ENCODE data around the gene BBLN.

The BBLN gene

GRCh38 chr9:128187361-128187760 lies 27.3 kb downstream of the BBLN start:
- no peak for TF ChIP-seq POLR2AphosphoS5 (IDR thresholded peaks at IDR 0.05; ENCODE audit: low read depth, low read length)
- no peak for TF ChIP-seq REST (IDR thresholded peaks at IDR 0.05; ENCODE audit: insufficient read depth in 1 of 2, low read depth in 2 of 2, low read length in 2 of 2)
- TF ChIP-seq TAF1 (IDR thresholded peaks at IDR 0.05; ENCODE audit: borderline replicate concordance, insufficient read depth, low read length) = no peak
- TF ChIP-seq FOXP2 (optimal IDR thresholded peaks at IDR 0.05; ENCODE audit: borderline replicate concordance, extremely low read depth, extremely low read length, insufficient read depth) = no peak
- TF ChIP-seq SIN3A (IDR thresholded peaks at IDR 0.05; ENCODE audit: borderline replicate concordance, insufficient read depth, low read length) = no peak

GRCh38 chr9:128188209-128188608 lies 28.1 kb downstream of the BBLN start:
- no peak for TF ChIP-seq SIN3A (IDR thresholded peaks at IDR 0.05; ENCODE audit: borderline replicate concordance, insufficient read depth, low read length)
- no peak for TF ChIP-seq FOXP2 (optimal IDR thresholded peaks at IDR 0.05; ENCODE audit: borderline replicate concordance, extremely low read depth, extremely low read length, insufficient read depth)
- no peak for TF ChIP-seq TAF1 (IDR thresholded peaks at IDR 0.05; ENCODE audit: borderline replicate concordance, insufficient read depth, low read length)
- no peak for TF ChIP-seq REST (IDR thresholded peaks at IDR 0.05; ENCODE audit: insufficient read depth in 1 of 2, low read depth in 2 of 2, low read length in 2 of 2)
- no peak for TF ChIP-seq POLR2AphosphoS5 (IDR thresholded peaks at IDR 0.05; ENCODE audit: low read depth, low read length)

- TF ChIP-seq POLR2AphosphoS5 (IDR thresholded peaks at IDR 0.05; ENCODE audit: low read depth, low read length) (no peak), SIN3A (IDR thresholded peaks at IDR 0.05; ENCODE audit: borderline replicate concordance, insufficient read depth, low read length) (no peak), REST (IDR thresholded peaks at IDR 0.05; ENCODE audit: insufficient read depth in 1 of 2, low read depth in 2 of 2, low read length in 2 of 2) (no peak), TAF1 (IDR thresholded peaks at IDR 0.05; ENCODE audit: borderline replicate concordance, insufficient read depth, low read length) (no peak), FOXP2 (optimal IDR thresholded peaks at IDR 0.05; ENCODE audit: borderline replicate concordance, extremely low read depth, extremely low read length, insufficient read depth) (no peak)
Measured at GRCh38 chr9:128190013-128190412, 29.9 kb downstream of the BBLN start.

GRCh38 chr9:128190516-128191405 lies 30.7 kb downstream of the BBLN start:
- TF ChIP-seq REST (IDR thresholded peaks at IDR 0.05; ENCODE audit: insufficient read depth in 1 of 2, low read depth in 2 of 2, low read length in 2 of 2) (no peak), TAF1 (IDR thresholded peaks at IDR 0.05; ENCODE audit: borderline replicate concordance, insufficient read depth, low read length) (no peak), POLR2AphosphoS5 (IDR thresholded peaks at IDR 0.05; ENCODE audit: low read depth, low read length) (no peak), FOXP2 (optimal IDR thresholded peaks at IDR 0.05; ENCODE audit: borderline replicate concordance, extremely low read depth, extremely low read length, insufficient read depth) (no peak), SIN3A (IDR thresholded peaks at IDR 0.05; ENCODE audit: borderline replicate concordance, insufficient read depth, low read length) (no peak)

Data from PFSK-1 (cell line).